ENCODE measurements around the gene EFHD2. TPM values are rescaled to one million over a fixed set of nuclear protein-coding genes. Genes with fewer than 3 reads are reported as not detected.
"Not testable (repeated sequence)": the region's sequence is repeated elsewhere in the genome, so short reads cannot be mapped to it uniquely, and the experiment has no call there.

EFHD2 gene
- total RNA-seq, 1 experiment from 2014 or later = 81.3 TPM

- in situ Hi-C loops (cut with HindIII; ENCODE audit: low pct_unique_long_range_greater_than_20kb, low sequenced_read_pairs) = no loop called here
Observed at GRCh38 chr1:15385420-15385819, 24.3 kb upstream of the EFHD2 start.

GRCh38 chr1:15386164-15386749, 23.4 kb upstream of the EFHD2 start:
- no peak for DNase-seq (ENCODE audit: low read depth)

More at GRCh38 chr1:15385420-15385819, 24.3 kb upstream of the EFHD2 start:
- DNase-seq (ENCODE audit: low read depth) = no peak

GRCh38 chr1:15388201-15388880, 21.3 kb upstream of the EFHD2 start:
- in situ Hi-C loops (cut with HindIII; ENCODE audit: low pct_unique_long_range_greater_than_20kb, low sequenced_read_pairs) = no loop called here

More at GRCh38 chr1:15386164-15386749, 23.4 kb upstream of the EFHD2 start:
- in situ Hi-C loops (cut with HindIII; ENCODE audit: low pct_unique_long_range_greater_than_20kb, low sequenced_read_pairs) = no loop called here

GRCh38 chr1:15389828-15390227, 19.9 kb upstream of the EFHD2 start:
- not testable (repeated sequence) for DNase-seq (ENCODE audit: low read depth)
- in situ Hi-C loops (cut with HindIII; ENCODE audit: low pct_unique_long_range_greater_than_20kb, low sequenced_read_pairs) = loop anchor here (10.0 kb wide), 1 partner anchor 55 kb away; no protein-coding TSS in a partner anchor

More at GRCh38 chr1:15388201-15388880, 21.3 kb upstream of the EFHD2 start:
- DNase-seq (ENCODE audit: low read depth) = no peak

- in situ Hi-C loops (cut with HindIII; ENCODE audit: low pct_unique_long_range_greater_than_20kb, low sequenced_read_pairs) = loop anchor here (10.0 kb wide), 1 partner anchor 56 kb away; no protein-coding TSS in a partner anchor
- no peak for DNase-seq (ENCODE audit: low read depth)
Observed at GRCh38 chr1:15390667-15391066, 19.0 kb upstream of the EFHD2 start.

GRCh38 chr1:15391366-15391765, 18.3 kb upstream of the EFHD2 start:
- in situ Hi-C loops (cut with HindIII; ENCODE audit: low pct_unique_long_range_greater_than_20kb, low sequenced_read_pairs) = loop anchor here (10.0 kb wide), 1 partner anchor 57 kb away; no protein-coding TSS in a partner anchor
- no peak for DNase-seq (ENCODE audit: low read depth)

GRCh38 chr1:15393475-15394257, 16.0 kb upstream of the EFHD2 start:
- DNase-seq (ENCODE audit: low read depth) = no peak
- in situ Hi-C loops (cut with HindIII; ENCODE audit: low pct_unique_long_range_greater_than_20kb, low sequenced_read_pairs) = loop anchor here (10.0 kb wide), 1 partner anchor 59 kb away; no protein-coding TSS in a partner anchor

- in situ Hi-C loops (cut with HindIII; ENCODE audit: low pct_unique_long_range_greater_than_20kb, low sequenced_read_pairs) = loop anchor here (10.0 kb wide), 1 partner anchor 59 kb away; no protein-coding TSS in a partner anchor
- DNase-seq (ENCODE audit: low read depth) = no peak
Observed at GRCh38 chr1:15394258-15394690, 15.4 kb upstream of the EFHD2 start.

GRCh38 chr1:15397236-15397635, 12.5 kb upstream of the EFHD2 start:
- no peak for DNase-seq (ENCODE audit: low read depth)
- in situ Hi-C loops (cut with HindIII; ENCODE audit: low pct_unique_long_range_greater_than_20kb, low sequenced_read_pairs) = loop anchor here (10.0 kb wide), 1 partner anchor 62 kb away; no protein-coding TSS in a partner anchor

GRCh38 chr1:15399710-15400109, 10.0 kb upstream of the EFHD2 start:
- in situ Hi-C loops (cut with HindIII; ENCODE audit: low pct_unique_long_range_greater_than_20kb, low sequenced_read_pairs) = loop anchor here (10.0 kb wide), 1 partner anchor 65 kb away; no protein-coding TSS in a partner anchor
- DNase-seq (ENCODE audit: low read depth) = no peak

GRCh38 chr1:15400627-15401026, 9.1 kb upstream of the EFHD2 start:
- in situ Hi-C loops (cut with HindIII; ENCODE audit: low pct_unique_long_range_greater_than_20kb, low sequenced_read_pairs) = no loop called here

GRCh38 chr1:15401391-15402055, 8.2 kb upstream of the EFHD2 start:
- no peak for DNase-seq (ENCODE audit: low read depth)
- in situ Hi-C loops (cut with HindIII; ENCODE audit: low pct_unique_long_range_greater_than_20kb, low sequenced_read_pairs) = no loop called here

More at GRCh38 chr1:15400627-15401026, 9.1 kb upstream of the EFHD2 start:
- DNase-seq (ENCODE audit: low read depth) = no peak

- DNase-seq (ENCODE audit: low read depth) = no peak
- in situ Hi-C loops (cut with HindIII; ENCODE audit: low pct_unique_long_range_greater_than_20kb, low sequenced_read_pairs) = no loop called here
Observed at GRCh38 chr1:15402809-15403450, 6.8 kb upstream of the EFHD2 start.

GRCh38 chr1:15403962-15404580, 5.6 kb upstream of the EFHD2 start:
- in situ Hi-C loops (cut with HindIII; ENCODE audit: low pct_unique_long_range_greater_than_20kb, low sequenced_read_pairs) = no loop called here
- no peak for DNase-seq (ENCODE audit: low read depth)

GRCh38 chr1:15405106-15405850, 4.4 kb upstream of the EFHD2 start:
- no peak for DNase-seq (ENCODE audit: low read depth)
- in situ Hi-C loops (cut with HindIII; ENCODE audit: low pct_unique_long_range_greater_than_20kb, low sequenced_read_pairs) = no loop called here

- in situ Hi-C loops (cut with HindIII; ENCODE audit: low pct_unique_long_range_greater_than_20kb, low sequenced_read_pairs) = no loop called here
- no peak for DNase-seq (ENCODE audit: low read depth)
Observed at GRCh38 chr1:15406614-15407559, 2.8 kb upstream of the EFHD2 start.
